Stimulated activated naive CD4-positive, alpha-beta T cell (primary cell): Measurements from ENCODE around the gene DHX29.

Experiments used
- DNase-seq, 6 experiments: peaks; one replicate each; lab custom pipeline; 2025; lab: John Stamatoyannopoulos, UW

Gene DHX29

DNA sequence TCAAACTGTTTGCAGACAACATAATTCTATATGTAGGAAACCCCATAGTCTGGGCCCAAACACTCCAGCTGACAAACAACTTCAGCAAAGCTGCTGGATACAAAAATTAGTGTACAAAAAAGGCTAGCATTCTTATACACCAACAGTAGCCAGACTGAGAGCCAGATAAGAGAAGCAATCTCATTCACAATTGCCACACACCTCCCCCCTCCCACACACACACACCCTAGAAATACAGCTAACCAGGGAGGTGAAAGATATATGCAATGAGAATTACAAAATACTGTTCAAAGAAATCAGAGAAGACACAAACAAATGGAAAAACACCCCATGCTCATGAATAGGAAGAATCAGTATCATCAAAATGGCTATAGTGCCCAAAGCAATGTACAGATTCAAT is 9.3 kb upstream of the DHX29 start:
- no peak for DNase-seq

- DNase-seq: no peak
These were observed 8.8 kb upstream of the DHX29 start for GRCh38 chr5:55316289-55316688.

DNA sequence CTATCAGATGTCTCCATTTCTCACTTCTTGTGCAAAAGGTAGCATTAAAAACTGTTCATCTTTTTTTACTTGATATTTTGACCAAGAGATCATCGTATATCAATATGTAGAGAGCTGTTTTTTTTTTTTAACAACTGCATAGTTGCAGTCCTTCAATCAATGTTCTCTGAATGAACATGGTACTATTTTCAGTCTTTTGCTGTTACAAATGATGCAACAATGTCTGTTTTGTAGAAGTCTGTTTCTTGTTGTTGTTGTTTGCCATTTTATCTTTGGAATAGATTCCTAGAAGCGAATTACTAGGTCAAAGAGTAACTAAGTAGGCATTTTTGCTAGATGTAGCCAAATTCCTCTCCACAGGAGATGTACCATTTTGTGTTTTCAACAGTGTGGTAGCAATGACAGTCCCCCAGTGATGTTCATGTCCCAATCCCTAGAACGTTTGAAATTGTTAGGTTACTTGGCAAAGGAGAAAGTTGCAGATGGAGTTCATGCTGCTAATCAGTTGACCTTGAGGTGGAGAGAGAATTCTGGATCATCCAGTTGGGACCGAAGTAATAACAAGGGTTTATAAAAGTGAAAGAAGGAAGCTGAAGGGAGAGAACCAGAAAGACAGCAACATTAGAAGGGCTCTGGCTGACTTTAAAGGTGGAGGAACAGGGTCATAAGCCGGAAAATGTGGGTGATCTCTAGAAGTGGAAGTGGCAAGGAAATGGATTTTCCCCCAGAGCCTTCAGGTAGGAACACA is 6.5 kb upstream of the DHX29 start:
- no peak for DNase-seq

DNA sequence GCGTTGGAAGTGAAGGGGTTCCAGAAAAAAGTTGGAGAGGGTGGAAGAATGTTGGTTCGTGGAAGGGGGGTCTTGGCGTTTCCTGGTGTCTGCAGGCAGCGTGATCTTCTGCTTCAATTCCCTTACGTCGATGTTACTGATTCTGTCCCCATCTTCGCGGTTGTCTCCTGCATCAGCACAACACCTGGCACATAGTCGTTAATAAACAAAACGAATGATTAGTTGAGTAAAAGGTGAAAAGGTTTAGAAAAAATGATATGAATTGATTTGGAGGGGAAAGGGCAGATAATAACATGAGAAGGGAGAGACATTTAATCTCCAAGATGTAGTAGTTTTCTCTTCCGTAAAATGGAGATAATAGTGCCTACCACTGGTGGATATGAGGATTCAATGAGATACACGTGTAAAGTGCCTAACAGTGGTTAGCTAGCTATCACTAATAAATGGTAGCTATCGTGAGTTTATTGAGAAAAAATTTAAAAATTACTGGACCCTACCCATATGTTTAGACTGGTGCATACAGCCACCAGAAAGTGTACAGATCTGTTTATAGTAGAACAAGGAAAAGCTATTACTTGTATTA is 851 bp upstream of the DHX29 start:
- peak in 2 of 6 experiments; percentile 45 to 55 for DNase-seq

- DNase-seq: peak in 1 of 6 experiments; percentile 31
These were observed 682 bp downstream of the DHX29 start for GRCh38 chr5:55306641-55307382.

GRCh38 chr5:55305345-55305744 is 2.1 kb downstream of the DHX29 start:
- DNase-seq: no peak

DNA sequence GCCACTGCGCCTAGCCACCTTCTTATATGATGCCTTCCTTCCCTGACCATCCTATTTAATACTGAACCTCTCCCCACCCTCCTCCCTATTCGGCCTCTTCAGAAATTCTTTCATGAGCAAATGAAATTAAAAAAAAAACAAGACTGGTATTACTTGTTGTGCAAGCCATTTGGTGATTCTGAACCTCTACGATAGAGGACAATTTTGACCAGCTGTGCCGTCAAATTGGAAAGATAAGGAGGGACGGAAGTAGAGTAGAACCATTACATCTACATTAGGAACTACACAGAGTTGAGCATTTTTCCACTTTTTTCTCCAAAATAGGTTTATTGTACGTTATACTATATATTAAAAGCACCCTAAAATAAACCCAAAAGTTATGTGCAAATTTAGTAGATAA is 2.9 kb downstream of the DHX29 start:
- no peak for DNase-seq

DNA sequence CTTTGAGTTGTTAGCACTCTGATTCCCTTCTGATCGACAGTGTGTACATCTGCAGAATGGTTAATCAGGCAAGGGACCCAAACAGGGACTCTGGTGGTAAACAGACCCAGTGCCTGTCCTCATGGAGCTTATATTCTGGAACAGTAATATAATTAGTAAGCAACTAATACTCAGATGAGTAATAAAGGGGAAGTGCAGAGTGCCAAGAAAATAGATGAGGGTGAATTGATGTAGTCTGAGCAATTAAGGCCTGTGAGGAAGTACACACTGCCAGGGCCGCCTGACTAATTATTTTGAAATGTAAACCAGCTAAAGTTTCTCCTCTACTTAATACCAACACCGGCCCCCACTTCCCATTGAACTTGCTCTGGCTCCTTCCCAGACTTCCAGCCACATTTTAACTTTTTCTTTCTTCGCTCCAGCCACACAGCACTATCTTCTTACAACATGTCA is 4.2 kb downstream of the DHX29 start:
- DNase-seq: no peak

DNA sequence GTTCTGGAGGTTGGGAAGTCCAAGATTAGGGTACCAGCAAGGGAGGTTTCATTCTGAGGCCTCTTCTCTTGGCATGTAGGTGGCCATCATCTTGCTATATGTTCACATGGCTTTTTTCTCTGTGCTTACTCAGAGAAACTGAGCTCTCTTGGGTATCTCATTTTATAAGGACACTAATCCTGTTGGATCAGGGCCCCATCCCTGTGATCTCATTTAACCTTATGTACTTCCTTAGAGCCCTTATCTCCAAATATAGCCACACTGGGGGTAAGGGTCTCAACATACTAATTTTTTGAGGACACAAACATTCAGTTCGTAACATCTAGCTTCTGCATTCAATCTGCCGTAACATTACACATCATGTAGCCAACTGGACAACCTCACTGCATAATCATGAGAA is 6.6 kb downstream of the DHX29 start:
- no peak for DNase-seq

DNA sequence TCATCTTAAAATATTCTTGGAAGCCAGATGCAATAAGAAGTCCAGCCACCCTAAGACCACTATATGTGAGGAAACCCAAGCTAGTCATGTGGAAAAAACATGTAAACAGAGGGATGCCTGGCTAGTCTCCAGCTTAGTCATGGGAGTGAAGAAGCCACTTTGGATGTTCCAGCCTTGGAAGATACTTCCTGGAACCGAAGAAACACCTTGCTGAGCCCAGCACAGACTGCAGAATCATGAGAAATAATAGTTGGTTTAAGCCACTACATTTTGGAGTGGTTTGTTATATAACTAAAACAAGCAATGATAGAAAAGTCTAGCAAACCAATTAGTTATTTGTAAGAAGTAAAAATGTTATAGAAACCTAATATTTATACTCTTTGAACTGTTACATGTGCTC is 12.6 kb downstream of the DHX29 start:
- no peak for DNase-seq

- DNase-seq: no peak
These were observed 16.5 kb downstream of the DHX29 start for GRCh38 chr5:55290991-55291390.

DNA sequence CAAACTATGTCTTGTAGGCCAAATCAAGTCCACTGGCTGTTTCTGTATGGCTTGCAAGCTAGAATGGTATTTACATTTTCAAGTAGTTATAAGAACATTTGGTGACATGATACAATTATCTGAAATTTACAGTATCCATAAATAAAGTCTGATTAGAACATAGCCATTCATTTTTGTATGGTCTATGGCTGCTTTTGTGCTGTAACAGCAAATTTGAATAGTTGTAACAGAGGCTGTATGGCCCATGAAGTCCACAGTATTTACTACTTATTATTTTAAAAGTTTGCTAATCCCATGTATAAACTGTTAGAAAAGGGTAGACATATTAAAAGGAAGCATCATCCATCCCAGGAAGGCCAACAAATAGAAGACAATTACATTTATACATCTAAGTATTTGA is 17.7 kb downstream of the DHX29 start:
- DNase-seq: no peak

DNA sequence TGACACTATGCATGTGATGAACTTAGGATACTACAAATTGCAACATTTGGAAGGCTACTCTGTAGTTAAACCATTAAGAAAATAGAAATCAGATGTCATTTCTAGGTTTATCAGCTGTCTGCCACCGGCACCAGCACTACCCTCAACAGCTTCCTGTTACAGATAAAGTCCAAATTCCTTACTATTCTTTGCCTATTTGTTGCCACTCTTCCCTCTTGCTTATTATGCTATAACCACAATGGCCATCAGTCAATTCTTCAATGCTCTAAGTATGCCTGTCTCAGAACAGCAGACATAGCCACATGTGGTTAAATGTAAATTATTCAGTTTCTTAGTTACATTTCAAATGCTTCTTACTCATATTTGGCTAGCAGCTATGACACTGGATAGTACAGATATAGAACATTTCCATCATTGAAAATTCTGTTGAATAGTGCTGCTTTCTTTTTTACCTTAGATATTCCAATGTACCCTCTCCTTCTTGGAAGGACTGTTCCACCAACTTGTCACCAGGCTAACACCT is 21.0 kb downstream of the DHX29 start:
- DNase-seq: no peak

- no peak for DNase-seq
These were observed 28.7 kb downstream of the DHX29 start for GRCh38 chr5:55278778-55279177.

DNA sequence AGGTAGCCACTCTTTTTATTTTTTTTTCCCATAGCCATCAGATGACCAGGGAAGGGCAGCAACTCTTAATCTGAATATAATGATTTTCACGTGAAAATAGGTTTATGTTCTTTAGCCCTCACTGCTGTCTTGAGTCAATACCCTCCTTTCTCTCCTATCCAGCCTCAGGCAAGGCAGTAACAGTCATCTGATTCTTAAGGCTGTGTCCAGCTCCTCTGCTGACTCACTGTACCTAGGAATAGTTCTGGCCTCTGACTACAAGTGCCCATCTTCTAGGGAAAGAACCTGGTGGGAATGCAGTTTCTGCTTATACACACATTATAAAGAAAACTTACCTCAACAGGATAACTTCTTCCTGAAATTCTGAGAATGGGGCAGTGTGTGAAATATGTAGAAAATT is 30.7 kb downstream of the DHX29 start:
- DNase-seq: no peak

DNA sequence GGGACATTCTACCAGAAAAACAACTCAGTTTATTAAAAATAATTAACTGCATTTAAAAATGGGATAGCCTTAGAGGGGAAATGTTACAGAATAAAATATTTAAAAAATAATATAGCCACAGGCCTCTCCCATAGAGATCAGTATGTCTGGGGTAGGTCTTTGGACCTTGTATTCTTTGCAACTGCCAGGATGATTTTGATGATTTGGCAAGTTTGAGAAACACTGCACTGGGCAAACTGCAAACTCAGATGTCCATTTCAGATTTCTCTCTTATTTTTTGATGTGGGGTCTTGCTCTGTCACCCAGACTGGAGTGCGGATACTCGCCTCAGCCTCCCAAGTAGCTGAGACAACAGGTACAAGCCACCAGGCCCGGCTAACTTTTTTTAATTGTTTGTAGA is 49.2 kb downstream of the DHX29 start:
- DNase-seq: no peak

GRCh38 chr5:55254802-55255201 is 52.7 kb downstream of the DHX29 start:
- DNase-seq: no peak

GRCh38 chr5:55250064-55250463 is 57.4 kb downstream of the DHX29 start:
- DNase-seq: no peak

- no peak for DNase-seq
These were observed 65.7 kb downstream of the DHX29 start for GRCh38 chr5:55241746-55242145.

GRCh38 chr5:55236800-55237199 is 70.7 kb downstream of the DHX29 start:
- DNase-seq: no peak

DNA sequence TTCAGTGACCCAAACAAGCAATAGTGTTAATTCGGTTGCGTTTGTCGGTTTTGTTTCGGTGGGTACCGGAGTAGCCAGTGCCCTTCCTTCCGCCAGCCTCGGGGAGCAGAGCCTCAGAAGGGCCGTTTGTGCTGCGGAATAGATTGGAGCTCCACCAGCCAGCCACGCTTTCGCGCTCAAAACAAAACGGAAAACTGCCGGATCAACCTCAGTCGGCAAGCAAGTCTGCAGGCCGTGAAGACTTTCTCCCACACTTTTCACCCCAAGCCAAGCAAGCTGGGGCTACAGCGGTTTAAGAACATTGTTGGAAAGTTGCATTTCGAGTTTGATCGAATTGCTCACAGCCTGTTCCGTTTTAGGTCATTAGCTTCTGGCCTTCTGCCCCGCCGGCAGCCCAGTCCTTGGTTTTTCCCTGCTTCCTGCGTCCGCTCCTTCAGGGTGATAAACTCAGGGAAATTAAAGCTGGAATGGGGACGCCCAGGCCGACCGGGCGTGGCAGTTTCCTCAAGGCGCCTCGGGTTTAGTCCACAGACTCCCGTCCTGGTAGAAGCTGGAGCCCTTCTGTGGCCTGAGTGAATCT is 73.3 kb downstream of the DHX29 start:
- peak in 1 of 6 experiments; percentile 15 for DNase-seq
